HG03520 (cell line): ENCODE results near the gene TIMP2.
"Not testable (repeated sequence)": the region's sequence is repeated elsewhere in the genome, so short reads cannot be mapped to it uniquely, and the experiment has no call there.

ENCODE experiments used
- ATAC-seq: cut with Tn5 transposase; IDR thresholded peaks from one replicate; pipeline ENCODE4 v1.9.1; 2021; ENCODE audit warnings: mild to moderate bottlenecking, moderate library complexity; ENCODE audit not compliant: unreplicated experiment

TIMP2 gene

GRCh38 chr17:78956254-78956653 lies 31.1 kb upstream of the TIMP2 start:
- ATAC-seq: no peak

- no peak for ATAC-seq
Measured at GRCh38 chr17:78954684-78955083, 29.5 kb upstream of the TIMP2 start.

- no peak for ATAC-seq
Measured at GRCh38 chr17:78953356-78954350, 28.5 kb upstream of the TIMP2 start.

- ATAC-seq: no peak
Measured at GRCh38 chr17:78952706-78953105, 27.5 kb upstream of the TIMP2 start.

GRCh38 chr17:78951967-78952551 lies 26.9 kb upstream of the TIMP2 start:
- ATAC-seq: no peak

- ATAC-seq: no peak
Measured at GRCh38 chr17:78950870-78951269, 25.7 kb upstream of the TIMP2 start.

- no peak for ATAC-seq
Measured at GRCh38 chr17:78947235-78948149, 22.3 kb upstream of the TIMP2 start.

- no peak for ATAC-seq
Measured at GRCh38 chr17:78946631-78947030, 21.4 kb upstream of the TIMP2 start.

- ATAC-seq: no peak
Measured at GRCh38 chr17:78946131-78946530, 20.9 kb upstream of the TIMP2 start.

GRCh38 chr17:78945455-78945854 lies 20.3 kb upstream of the TIMP2 start:
- not testable (repeated sequence) for ATAC-seq

- ATAC-seq: no peak
Measured at GRCh38 chr17:78944956-78945355, 19.8 kb upstream of the TIMP2 start.

GRCh38 chr17:78944026-78944425 lies 18.8 kb upstream of the TIMP2 start:
- no peak for ATAC-seq

GRCh38 chr17:78940708-78941107 lies 15.5 kb upstream of the TIMP2 start:
- ATAC-seq: no peak

- no peak for ATAC-seq
Measured at GRCh38 chr17:78940258-78940657, 15.1 kb upstream of the TIMP2 start.

- ATAC-seq: no peak
Measured at GRCh38 chr17:78939615-78940014, 14.4 kb upstream of the TIMP2 start.

GRCh38 chr17:78937561-78937960 lies 12.4 kb upstream of the TIMP2 start:
- ATAC-seq: no peak

- no peak for ATAC-seq
Measured at GRCh38 chr17:78935419-78936323, 10.5 kb upstream of the TIMP2 start.

GRCh38 chr17:78934681-78935418 lies 9.7 kb upstream of the TIMP2 start:
- ATAC-seq: no peak

- ATAC-seq: no peak
Measured at GRCh38 chr17:78933959-78934568, 8.9 kb upstream of the TIMP2 start.
